Vagina (tissue), 2 donors: ENCODE results near the gene C6orf132. TPM values are rescaled to one million over a fixed set of nuclear protein-coding genes. Genes with fewer than 3 reads are reported as not detected.
A peak's percentile ranks its signal among the peaks of the same experiment; 100 is the strongest.

Experiments used
- DNase-seq, 2 donors: peaks; one replicate each; pipeline ENCODE4 v3.0.0-alpha.2; 2017; ENCODE audit errors: extremely low spot score in 2 of 2
- H3K27ac ChIP-seq: fragments of 200-600 bp; sonication (generic); one replicate; pipeline ENCODE4 v1.5.1; 2019
- H3K27me3 ChIP-seq: fragments of 200-600 bp; sonication (generic); one replicate; pipeline ENCODE4 v1.5.1; 2019
- H3K36me3 ChIP-seq, 2 donors: fragments of 200-600 bp; sonication (generic); one replicate each; pipeline ENCODE4 v1.5.1; 2017 to 2019
- H3K4me1 ChIP-seq: fragments of 200-600 bp; sonication (generic); one replicate; pipeline ENCODE4 v1.5.1; 2019
- H3K4me3 ChIP-seq, 2 donors: fragments of 200-600 bp; sonication (generic); 1 replicate in 1 of 2; 2 replicates in 1 of 2; pipeline ENCODE4 v1.5.1; 2016 to 2019
- H3K9me3 ChIP-seq: fragments of 200-600 bp; sonication (generic); one replicate; pipeline ENCODE4 v1.5.1; 2019
- POLR2A ChIP-seq, 2 donors: fragments of 450-650 bp; IDR thresholded peaks; one replicate each; pipeline ENCODE4 v1.6.1; 2017; ENCODE audit warnings: antibody characterized with exemption in 2 of 2, mild to moderate bottlenecking in 2 of 2, moderate library complexity in 2 of 2
- POLR2AphosphoS5 ChIP-seq, 2 donors: sonication (generic); formaldehyde crosslinking; IDR thresholded peaks; one replicate each; pipeline ENCODE4 v1.9.0; 2017; ENCODE audit warnings: antibody characterized with exemption in 2 of 2, mild to moderate bottlenecking in 2 of 2, low read depth in 1 of 2; ENCODE audit not compliant: insufficient read depth in 1 of 2
- intact Hi-C: fragments of 100-400 bp; cut with DNase I; formaldehyde crosslinking; loops from one replicate; pipeline ENCODE4 v1.15.1; 2023
- total RNA-seq: library from RNA; depleted of rRNA; stranded (reverse); fragments of >200 nt; gene quantifications from one replicate; pipeline ENCODE4 v1.2.3, GENCODE V29; 2016
- TF ChIP-seq, protein P1 (sequence below), 3 experiments: fragments of 450-650 bp in 2 of 3; fragments of 200-600 bp in 1 of 3; sonication (generic) in 1 of 3; IDR thresholded peaks; one replicate each; pipeline ENCODE4 v1.5.1; 2017 to 2019; ENCODE audit warnings: antibody characterized with exemption in 3 of 3, mild to moderate bottlenecking in 2 of 3, moderate library complexity in 2 of 3

Gene C6orf132
- total RNA-seq, 1 donor from 2014 or later = 78.6 TPM

- Histone ChIP-seq H3K4me3 (no peak overlapping the region), H3K4me1 (no peaks in the 10 kb centered on the region), H3K27me3 (no peaks in the 10 kb centered on the region), H3K9me3 (no peaks in the 10 kb centered on the region), H3K27ac (no peak overlapping the region), H3K36me3 (peaks cover 0 to 9% of the 10 kb centered on the region in 2 donors)
- no peak for DNase-seq
- TF ChIP-seq POLR2AphosphoS5 (IDR thresholded peaks at IDR 0.05; ENCODE audit: insufficient read depth in 1 of 2, low read depth in 1 of 2) (no peak), POLR2A (IDR thresholded peaks at IDR 0.05) (no peak)
- TF ChIP-seq, protein P1, sequence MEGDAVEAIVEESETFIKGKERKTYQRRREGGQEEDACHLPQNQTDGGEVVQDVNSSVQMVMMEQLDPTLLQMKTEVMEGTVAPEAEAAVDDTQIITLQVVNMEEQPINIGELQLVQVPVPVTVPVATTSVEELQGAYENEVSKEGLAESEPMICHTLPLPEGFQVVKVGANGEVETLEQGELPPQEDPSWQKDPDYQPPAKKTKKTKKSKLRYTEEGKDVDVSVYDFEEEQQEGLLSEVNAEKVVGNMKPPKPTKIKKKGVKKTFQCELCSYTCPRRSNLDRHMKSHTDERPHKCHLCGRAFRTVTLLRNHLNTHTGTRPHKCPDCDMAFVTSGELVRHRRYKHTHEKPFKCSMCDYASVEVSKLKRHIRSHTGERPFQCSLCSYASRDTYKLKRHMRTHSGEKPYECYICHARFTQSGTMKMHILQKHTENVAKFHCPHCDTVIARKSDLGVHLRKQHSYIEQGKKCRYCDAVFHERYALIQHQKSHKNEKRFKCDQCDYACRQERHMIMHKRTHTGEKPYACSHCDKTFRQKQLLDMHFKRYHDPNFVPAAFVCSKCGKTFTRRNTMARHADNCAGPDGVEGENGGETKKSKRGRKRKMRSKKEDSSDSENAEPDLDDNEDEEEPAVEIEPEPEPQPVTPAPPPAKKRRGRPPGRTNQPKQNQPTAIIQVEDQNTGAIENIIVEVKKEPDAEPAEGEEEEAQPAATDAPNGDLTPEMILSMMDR (IDR thresholded peaks at IDR 0.05) = no peak
- intact Hi-C loops = no loop called here
Observed at GRCh38 chr6:42083530-42083929, 58.9 kb downstream of the C6orf132 start.

DNA sequence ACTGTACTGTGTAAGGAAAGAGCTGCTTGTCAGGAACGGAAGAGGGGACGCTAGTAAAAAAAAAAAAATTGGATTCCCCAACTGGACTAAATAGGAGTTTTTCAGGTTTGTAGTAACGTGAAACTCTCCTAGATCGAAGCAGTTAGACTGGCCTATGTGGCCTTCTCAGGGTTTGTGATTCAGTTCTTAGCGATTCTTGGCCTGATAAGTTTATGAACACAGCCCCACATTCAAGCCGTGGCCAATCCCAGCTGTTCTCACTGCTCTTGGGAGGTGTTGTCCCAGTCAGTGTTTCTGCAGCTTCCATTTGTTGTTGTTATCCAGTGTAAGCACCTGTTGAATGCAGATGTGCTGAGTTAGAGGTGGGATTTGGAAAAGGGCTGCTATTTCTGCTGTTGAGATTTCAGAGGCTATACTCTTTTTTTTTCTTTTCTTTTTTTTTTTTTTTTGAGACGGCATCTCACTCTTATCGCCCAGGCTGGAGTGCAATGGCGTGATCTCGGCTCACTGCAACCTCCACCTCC is 62.4 kb downstream of the C6orf132 start:
- TF ChIP-seq POLR2A (IDR thresholded peaks at IDR 0.05) (no peak), POLR2AphosphoS5 (IDR thresholded peaks at IDR 0.05; ENCODE audit: insufficient read depth in 1 of 2, low read depth in 1 of 2) (no peak)
- TF ChIP-seq, protein P1 (IDR thresholded peaks at IDR 0.05) = no peak
- H3K27me3 ChIP-seq = no peaks in the 10 kb centered on the region
- H3K4me1 ChIP-seq = no peaks in the 10 kb centered on the region
- no peak overlapping the region for H3K27ac ChIP-seq
- no peak for DNase-seq
- no peak overlapping the region for H3K4me3 ChIP-seq
- H3K36me3 ChIP-seq = peaks cover 0 to 26% of the 10 kb centered on the region in 2 donors
- no peaks in the 10 kb centered on the region for H3K9me3 ChIP-seq
- intact Hi-C loops = loop anchor here (5.0 kb wide), 1 partner anchor 87 kb away; no protein-coding TSS in a partner anchor

GRCh38 chr6:42078386-42078785 is 64.0 kb downstream of the C6orf132 start:
- TF ChIP-seq POLR2AphosphoS5 (IDR thresholded peaks at IDR 0.05; ENCODE audit: insufficient read depth in 1 of 2, low read depth in 1 of 2) (no peak), POLR2A (IDR thresholded peaks at IDR 0.05) (no peak)
- TF ChIP-seq, protein P1 (IDR thresholded peaks at IDR 0.05) = no peak
- no peak overlapping the region for H3K4me3 ChIP-seq
- no peaks in the 10 kb centered on the region for H3K9me3 ChIP-seq
- no peak for DNase-seq
- H3K27me3 ChIP-seq = no peaks in the 10 kb centered on the region
- no peak overlapping the region for H3K27ac ChIP-seq
- H3K4me1 ChIP-seq = no peaks in the 10 kb centered on the region
- peaks cover 0 to 37% of the 10 kb centered on the region in 2 donors for H3K36me3 ChIP-seq
- intact Hi-C loops = loop anchor here (5.0 kb wide), 1 partner anchor 89 kb away; no protein-coding TSS in a partner anchor

- Histone ChIP-seq H3K36me3 (peaks cover 0 to 55% of the 10 kb centered on the region in 2 donors), H3K4me3 (no peak overlapping the region), H3K27ac (no peak overlapping the region), H3K9me3 (no peaks in the 10 kb centered on the region), H3K4me1 (no peaks in the 10 kb centered on the region), H3K27me3 (no peaks in the 10 kb centered on the region)
- no peak for DNase-seq
- TF ChIP-seq POLR2A (IDR thresholded peaks at IDR 0.05) = no peak
- TF ChIP-seq POLR2AphosphoS5 (IDR thresholded peaks at IDR 0.05; ENCODE audit: insufficient read depth in 1 of 2, low read depth in 1 of 2) = peak in 1 of 2 donors; percentile 67
- TF ChIP-seq, protein P1 (IDR thresholded peaks at IDR 0.05) = peak; percentile 49 to 68 (median 66)
- intact Hi-C loops = loop anchor here (5.0 kb wide), 1 partner anchor 92 kb away; no protein-coding TSS in a partner anchor
Observed at GRCh38 chr6:42075159-42075838, 67.1 kb downstream of the C6orf132 start.

- no peaks in the 10 kb centered on the region for H3K27me3 ChIP-seq
- no peaks in the 10 kb centered on the region for H3K4me1 ChIP-seq
- no peak overlapping the region for H3K4me3 ChIP-seq
- peaks cover 0 to 67% of the 10 kb centered on the region in 2 donors for H3K36me3 ChIP-seq
- TF ChIP-seq POLR2A (IDR thresholded peaks at IDR 0.05) (no peak), POLR2AphosphoS5 (IDR thresholded peaks at IDR 0.05; ENCODE audit: insufficient read depth in 1 of 2, low read depth in 1 of 2) (no peak)
- TF ChIP-seq, protein P1 (IDR thresholded peaks at IDR 0.05) = no peak
- intact Hi-C loops = no loop called here
- no peak for DNase-seq
- no peaks in the 10 kb centered on the region for H3K9me3 ChIP-seq
- H3K27ac ChIP-seq = no peak overlapping the region
Observed at GRCh38 chr6:42073287-42073686, 69.1 kb downstream of the C6orf132 start.
